Esophagus squamous epithelium (tissue), 4 donors: ENCODE data around the gene MOB2.

ENCODE experiments used
- POLR2A ChIP-seq, 4 donors: fragments of 450-650 bp; IDR thresholded peaks; one replicate each; pipeline ENCODE4 v1.6.1; 2017; ENCODE audit warnings: antibody characterized with exemption in 4 of 4, mild to moderate bottlenecking in 4 of 4, moderate library complexity in 3 of 4
- TF ChIP-seq, protein P1 (sequence below), 6 experiments: fragments of 450-650 bp in 4 of 6; fragments of 200-600 bp in 2 of 6; sonication (generic) in 2 of 6; IDR thresholded peaks; one replicate each; pipeline ENCODE4 v1.5.1; 2016 to 2019; ENCODE audit warnings: antibody characterized with exemption in 6 of 6, mild to moderate bottlenecking in 4 of 6, moderate library complexity in 4 of 6

DNA sequence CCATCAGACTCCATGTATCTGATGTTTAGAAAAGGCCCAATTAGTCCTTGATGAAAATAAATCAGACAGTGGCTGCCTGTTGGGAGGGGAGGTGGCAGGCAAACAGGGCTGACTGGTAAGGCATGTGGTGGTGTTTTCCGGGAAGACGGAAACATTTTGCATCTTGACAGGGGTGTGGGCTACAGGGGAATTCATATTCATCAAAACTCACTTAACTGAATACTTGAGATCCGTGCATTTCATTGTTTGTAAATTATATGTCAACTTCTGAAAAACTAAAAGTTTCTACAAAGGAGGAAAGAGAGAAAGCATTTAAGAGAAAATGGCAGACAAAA is 10.1 kb upstream of the MOB2 start:
- TF ChIP-seq, protein P1, sequence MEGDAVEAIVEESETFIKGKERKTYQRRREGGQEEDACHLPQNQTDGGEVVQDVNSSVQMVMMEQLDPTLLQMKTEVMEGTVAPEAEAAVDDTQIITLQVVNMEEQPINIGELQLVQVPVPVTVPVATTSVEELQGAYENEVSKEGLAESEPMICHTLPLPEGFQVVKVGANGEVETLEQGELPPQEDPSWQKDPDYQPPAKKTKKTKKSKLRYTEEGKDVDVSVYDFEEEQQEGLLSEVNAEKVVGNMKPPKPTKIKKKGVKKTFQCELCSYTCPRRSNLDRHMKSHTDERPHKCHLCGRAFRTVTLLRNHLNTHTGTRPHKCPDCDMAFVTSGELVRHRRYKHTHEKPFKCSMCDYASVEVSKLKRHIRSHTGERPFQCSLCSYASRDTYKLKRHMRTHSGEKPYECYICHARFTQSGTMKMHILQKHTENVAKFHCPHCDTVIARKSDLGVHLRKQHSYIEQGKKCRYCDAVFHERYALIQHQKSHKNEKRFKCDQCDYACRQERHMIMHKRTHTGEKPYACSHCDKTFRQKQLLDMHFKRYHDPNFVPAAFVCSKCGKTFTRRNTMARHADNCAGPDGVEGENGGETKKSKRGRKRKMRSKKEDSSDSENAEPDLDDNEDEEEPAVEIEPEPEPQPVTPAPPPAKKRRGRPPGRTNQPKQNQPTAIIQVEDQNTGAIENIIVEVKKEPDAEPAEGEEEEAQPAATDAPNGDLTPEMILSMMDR (IDR thresholded peaks at IDR 0.05), result no peak
- TF ChIP-seq POLR2A (IDR thresholded peaks at IDR 0.05), result no peak
